T-cell (primary cell): ENCODE measurements around the gene NPW. TPM values are rescaled to one million over a fixed set of nuclear protein-coding genes. Genes with fewer than 3 reads are reported as not detected.

Source experiments
- ATAC-seq, 4 experiments: fragments of 200-7000 bp in 3 of 4; fragments of 150-1000 bp in 1 of 4; cut with Tn5 transposase; replicated peaks in 1 of 4; 1 replicate in 3 of 4; 2 replicates in 1 of 4; pipeline ENCODE4 v1.10.0; 2021; ENCODE audit warnings: moderate library complexity in 3 of 4, mild to moderate bottlenecking in 2 of 4, moderate number of reproducible peaks in 1 of 4
- CTCF ChIA-PET, 2 donors: fragments of 300-600 bp; sonication (Branson Sonifier 250); formaldehyde crosslinking; loops; one replicate each; lab custom pipeline; 2022; ENCODE audit warnings: antibody characterized with exemption in 2 of 2; lab: Charles Lee
- POLR2A ChIA-PET, 2 donors: fragments of 300-600 bp; sonication (Branson Sonifier 250); formaldehyde crosslinking; loops; one replicate each; lab custom pipeline; 2022; ENCODE audit warnings: antibody characterized with exemption in 2 of 2; lab: Charles Lee
- DNase-seq, 35 experiments: peaks; one replicate each; pipeline versions ENCODE4 v3.0.0 to v3.0.0-alpha.2; 2013 to 2023
- H3K27ac ChIP-seq: one replicate; pipeline ENCODE4 v1.5.1; 2013; ENCODE audit warnings: low read length
- H3K27me3 ChIP-seq, 2 experiments: replicated peaks in 1 of 2; 1 replicate in 1 of 2; 2 replicates in 1 of 2; pipeline versions ENCODE4 v1.6.1 to v1.7.0; 2013; ENCODE audit warnings: low read length in 1 of 2, mixed read lengths in 1 of 2; ENCODE audit not compliant: control insufficient read depth in 2 of 2, insufficient read depth in 2 of 2; ENCODE audit errors: extremely low read depth in 1 of 2
- H3K36me3 ChIP-seq, 2 donors: 1 replicate in 1 of 2; 2 replicates in 1 of 2; pipeline versions ENCODE4 v1.6.1 to v1.7.0; 2013; ENCODE audit warnings: low read length in 1 of 2; ENCODE audit not compliant: control insufficient read depth in 2 of 2, insufficient read depth in 1 of 2; ENCODE audit errors: extremely low read depth in 1 of 2
- H3K4me1 ChIP-seq, 2 experiments: 1 replicate in 1 of 2; 2 replicates in 1 of 2; pipeline versions ENCODE4 v1.6.1 to v1.7.0; 2013; ENCODE audit warnings: low read length in 2 of 2, mixed read lengths in 1 of 2; ENCODE audit not compliant: insufficient read depth in 2 of 2, control insufficient read depth in 1 of 2; ENCODE audit errors: extremely low read depth in 1 of 2
- H3K4me3 ChIP-seq, 2 donors: 1 replicate in 1 of 2; 2 replicates in 1 of 2; pipeline versions ENCODE4 v1.5.1 to v1.7.0; 2013; ENCODE audit warnings: mild to moderate bottlenecking in 2 of 2, low read length in 1 of 2, moderate library complexity in 1 of 2; ENCODE audit not compliant: control insufficient read depth in 1 of 2; ENCODE audit errors: extremely low read depth in 1 of 2
- H3K9me3 ChIP-seq: 2 replicates; pipeline ENCODE4 v1.7.0; 2013
- H3K27ac Mint-ChIP-seq, 2 donors: one replicate each; pipeline ENCODE4 v1.8.0; 2020 to 2021; ENCODE audit warnings: mild to moderate bottlenecking in 2 of 2, mixed read lengths in 2 of 2
- H3K27me3 Mint-ChIP-seq, 2 donors: one replicate each; pipeline ENCODE4 v1.8.0; 2021 to 2022; ENCODE audit warnings: mixed read lengths in 2 of 2
- H3K36me3 Mint-ChIP-seq: one replicate; pipeline ENCODE4 v1.8.0; 2021; ENCODE audit warnings: mixed read lengths
- H3K4me1 Mint-ChIP-seq, 3 donors: one replicate each; pipeline ENCODE4 v1.8.0; 2020 to 2022; ENCODE audit warnings: mixed read lengths in 3 of 3, mild to moderate bottlenecking in 1 of 3
- H3K4me3 Mint-ChIP-seq, 3 donors: one replicate each; pipeline ENCODE4 v1.8.0; 2020 to 2022; ENCODE audit warnings: mild to moderate bottlenecking in 3 of 3, mixed read lengths in 3 of 3, moderate library complexity in 3 of 3
- H3K9me3 Mint-ChIP-seq, 3 donors: one replicate each; pipeline ENCODE4 v1.8.0; 2020 to 2022; ENCODE audit warnings: mixed read lengths in 3 of 3
- WGBS: methylation state at CpG from one replicate; pipeline ENCODE4 v1.1.5; 2013; ENCODE audit warnings: missing lambda C conversion rate; ENCODE audit not compliant: insufficient coverage; 5-methylcytosine and 5-hydroxymethylcytosine counted together
- total RNA-seq, 35 experiments: library from RNA in 6 of 35; stranded (reverse) in 6 of 35; fragments of 120-200 nt in 1 of 35; gene quantifications; one replicate each; pipeline versions ENCODE4 v1.2.1 to v1.2.4 and lab custom pipeline; 2013 to 2026

Gene NPW
- total RNA-seq, 5 donors from 2014 or later (not counting 1 experiment from before 2014, with no cell fraction given): 0.43 to 0.44 TPM; not detected in 3

DNA sequence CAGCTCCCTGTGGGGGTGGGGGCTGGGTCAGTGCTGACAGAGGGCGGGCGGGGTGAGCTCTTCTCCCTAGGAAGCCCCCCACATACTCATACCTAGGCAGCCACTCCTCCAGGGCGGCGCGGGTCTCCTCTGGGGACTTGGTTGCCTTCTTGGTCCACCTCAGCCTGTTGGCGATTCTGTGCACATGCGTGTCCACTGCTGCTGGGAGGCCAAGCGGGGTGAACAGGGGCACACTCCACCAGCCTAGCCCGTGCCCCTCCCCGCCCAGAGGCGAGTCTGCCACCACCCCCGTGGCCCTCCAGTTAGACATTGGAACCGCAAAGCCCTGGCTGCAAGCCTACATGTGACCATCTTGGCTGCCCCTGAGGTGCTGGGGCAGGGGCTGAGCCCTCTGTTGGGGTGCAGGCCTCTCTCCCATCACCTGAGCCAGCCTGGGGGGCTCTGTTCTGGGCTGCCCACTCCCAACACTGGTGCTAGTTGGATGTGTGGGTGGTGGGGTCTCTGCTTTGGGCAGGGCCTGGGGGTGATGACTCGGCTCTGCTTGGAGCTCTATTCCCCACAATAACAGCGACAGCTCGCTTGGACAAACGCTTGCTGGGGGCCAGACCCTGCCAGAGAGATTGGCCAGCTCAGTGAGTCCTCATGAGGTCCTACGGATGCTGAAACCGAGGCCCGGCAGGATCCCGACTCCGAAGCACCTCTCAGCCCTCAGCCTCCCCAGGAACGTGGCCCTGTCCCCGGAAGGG is 20.6 kb downstream of the NPW start:
- CTCF ChIA-PET: interaction anchor here in 1 of 2 donors (0.5 kb wide), 1 partner anchor 491 kb away, joined by 4 read pairs; the partner anchor contains the start of gene CEMP1
- ATAC-seq (no peak), DNase-seq (no peak)
- no peaks in the 10 kb centered on the region for H3K9me3 Mint-ChIP-seq
- no peak overlapping the region for H3K4me3 Mint-ChIP-seq
- 92% methylated on average over 19 of the region's 24 CpGs for WGBS
- POLR2A ChIA-PET: no interaction called here
- H3K27me3 ChIP-seq: no peaks in the 10 kb centered on the region
- H3K27ac Mint-ChIP-seq: no peak overlapping the region
- H3K4me3 ChIP-seq: no peak overlapping the region
- H3K27me3 Mint-ChIP-seq: no peaks in the 10 kb centered on the region
- H3K4me1 Mint-ChIP-seq: no peaks in the 10 kb centered on the region
- H3K36me3 Mint-ChIP-seq: no peaks in the 10 kb centered on the region
- peaks cover 0 to 3% of the 10 kb centered on the region in 2 experiments for H3K4me1 ChIP-seq
- peaks cover 0 to 2% of the 10 kb centered on the region in 2 donors for H3K36me3 ChIP-seq
- H3K27ac ChIP-seq: no peak overlapping the region
- H3K9me3 ChIP-seq: no peaks in the 10 kb centered on the region

DNA sequence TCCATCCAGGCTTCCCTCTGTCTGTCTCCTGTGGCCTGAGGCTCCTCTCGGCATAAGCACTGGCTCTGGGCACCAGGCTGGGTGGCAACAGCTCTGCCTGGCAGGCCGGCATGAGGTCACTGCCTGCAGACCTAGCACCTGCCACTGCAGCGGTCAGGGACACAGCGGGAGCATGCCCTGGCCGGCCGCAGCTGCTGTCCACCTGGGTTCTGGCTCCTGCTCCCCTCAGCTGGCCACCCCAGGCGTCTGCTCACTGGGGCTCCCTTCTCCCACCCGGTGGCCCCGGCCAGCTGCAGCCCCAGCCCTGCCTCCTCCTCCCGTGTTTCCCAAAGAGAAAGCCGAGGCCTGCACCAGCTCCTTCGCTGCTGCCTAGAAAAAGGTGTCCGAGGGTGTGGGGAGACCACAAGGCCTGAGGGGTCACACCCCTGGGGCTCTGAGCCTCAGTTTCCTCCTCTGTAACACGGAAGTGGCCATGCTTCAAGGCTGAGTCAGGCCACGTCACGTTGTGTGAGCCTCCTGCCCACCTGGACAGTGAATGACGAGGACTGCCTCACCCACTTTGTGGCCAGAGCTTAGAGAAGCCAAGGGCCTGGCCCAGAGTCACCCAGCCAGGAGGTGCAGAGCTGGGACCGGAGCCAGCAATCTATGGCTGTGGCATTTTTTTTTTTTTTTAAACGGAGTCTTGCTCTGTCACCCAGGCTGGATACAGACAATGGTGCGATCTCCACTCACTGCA is 21.4 kb downstream of the NPW start:
- H3K27me3 ChIP-seq: no peaks in the 10 kb centered on the region
- Mint-ChIP-seq H3K4me3 (no peak overlapping the region), H3K9me3 (no peaks in the 10 kb centered on the region), H3K27ac (no peak overlapping the region), H3K27me3 (no peaks in the 10 kb centered on the region), H3K4me1 (peaks cover 0 to 1% (median 0%) of the 10 kb centered on the region in 3 donors), H3K36me3 (no peaks in the 10 kb centered on the region)
- H3K4me1 ChIP-seq: peaks cover 0 to 3% of the 10 kb centered on the region in 2 experiments
- WGBS: 93% methylated on average over 20 of the region's 20 CpGs
- no peaks in the 10 kb centered on the region for H3K9me3 ChIP-seq
- H3K36me3 ChIP-seq: peaks cover 0 to 2% of the 10 kb centered on the region in 2 donors
- no peak for ATAC-seq
- CTCF ChIA-PET: no interaction called here
- POLR2A ChIA-PET: no interaction called here
- no peak overlapping the region for H3K4me3 ChIP-seq
- no peak overlapping the region for H3K27ac ChIP-seq
- no peak for DNase-seq

DNA sequence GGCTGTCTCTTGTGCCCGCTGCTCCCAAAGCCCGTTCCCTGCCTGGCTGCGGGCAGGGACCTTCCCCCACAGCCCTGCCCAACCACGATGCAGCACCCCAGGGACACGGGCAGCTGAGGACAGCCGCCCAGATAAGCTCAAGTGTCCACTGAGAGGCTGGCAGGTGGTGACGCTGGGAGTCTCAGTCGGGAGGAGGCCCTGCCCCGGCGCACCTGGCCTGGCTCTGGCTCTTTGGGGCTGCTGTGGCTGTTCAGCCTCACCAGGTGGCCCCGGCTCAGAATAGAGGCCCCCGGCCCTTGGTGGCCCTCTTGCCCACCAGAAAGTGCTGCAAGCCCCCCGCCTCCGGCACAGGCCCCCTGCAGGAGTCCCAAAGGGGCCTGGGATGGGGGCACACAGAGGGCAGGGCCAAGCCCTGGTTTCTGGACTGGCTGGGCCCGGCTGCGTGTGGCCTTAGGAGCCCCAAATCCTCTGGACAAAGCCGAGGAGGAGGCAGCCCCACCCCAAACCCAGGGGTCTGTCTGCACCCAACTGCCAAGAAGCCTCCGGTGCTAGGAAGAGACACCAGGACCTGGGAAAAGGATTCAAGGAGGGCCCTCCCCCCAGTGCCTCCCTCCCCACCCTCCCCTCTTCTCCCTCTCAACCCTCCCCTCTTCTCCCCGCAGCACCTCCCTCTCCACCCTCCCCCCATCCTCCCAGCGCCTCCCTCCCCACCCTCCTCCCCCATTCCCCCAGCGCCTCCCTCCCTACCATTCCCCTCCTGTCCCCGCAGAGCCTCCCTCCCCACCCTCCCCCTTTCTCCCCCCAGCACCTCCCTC is 22.8 kb downstream of the NPW start:
- ATAC-seq (no peak), DNase-seq (no peak)
- H3K4me3 ChIP-seq: no peak overlapping the region
- WGBS: 91% methylated on average over 13 of the region's 22 CpGs
- no peak overlapping the region for H3K27ac ChIP-seq
- Mint-ChIP-seq H3K36me3 (no peaks in the 10 kb centered on the region), H3K27ac (no peak overlapping the region), H3K27me3 (no peaks in the 10 kb centered on the region), H3K4me1 (peaks cover 8 to 13% (median 8%) of the 10 kb centered on the region in 3 donors), H3K4me3 (no peak overlapping the region), H3K9me3 (no peaks in the 10 kb centered on the region)
- no peaks in the 10 kb centered on the region for H3K9me3 ChIP-seq
- peaks cover 0 to 2% of the 10 kb centered on the region in 2 donors for H3K36me3 ChIP-seq
- ChIA-PET POLR2A (no interaction called here), CTCF (no interaction called here)
- H3K27me3 ChIP-seq: no peaks in the 10 kb centered on the region
- peaks cover 6 to 15% of the 10 kb centered on the region in 2 experiments for H3K4me1 ChIP-seq

DNA sequence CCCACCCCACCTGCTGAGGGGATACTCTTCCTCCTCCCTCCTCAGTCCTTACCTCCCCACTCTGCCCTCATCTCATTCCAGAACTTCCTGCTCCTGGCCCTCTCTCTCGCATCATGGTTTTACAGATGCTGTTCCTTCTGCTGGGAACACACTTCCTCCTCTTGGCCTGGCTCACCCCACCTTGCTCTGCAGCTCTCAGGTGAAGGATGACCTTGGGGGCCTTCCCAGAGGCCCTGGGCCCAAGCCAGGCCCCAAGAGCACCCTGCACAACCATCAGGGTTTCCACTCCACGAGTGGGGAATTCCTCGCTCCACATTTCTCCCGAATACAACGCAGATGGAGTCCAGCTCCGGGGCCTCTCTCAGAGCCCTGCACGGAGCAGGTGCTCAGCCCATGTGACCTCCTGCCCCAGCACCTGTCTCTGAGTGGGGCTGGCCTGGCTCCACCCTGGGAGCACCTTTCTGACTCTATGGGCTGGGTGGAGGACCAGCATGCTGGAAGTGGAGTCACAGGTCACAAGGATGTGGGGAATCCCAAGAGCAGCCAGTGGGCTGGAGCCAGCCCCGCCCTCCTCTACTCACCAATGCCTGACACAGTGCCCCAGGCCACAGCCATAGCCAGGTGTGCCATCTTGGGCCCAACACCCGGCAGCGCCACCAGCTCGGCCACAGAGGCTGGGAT is 23.5 kb downstream of the NPW start:
- H3K9me3 Mint-ChIP-seq: no peaks in the 10 kb centered on the region
- peaks cover 0 to 2% of the 10 kb centered on the region in 2 donors for H3K36me3 ChIP-seq
- peaks cover 6 to 17% of the 10 kb centered on the region in 2 experiments for H3K4me1 ChIP-seq
- no peak overlapping the region for H3K27ac ChIP-seq
- H3K36me3 Mint-ChIP-seq: no peaks in the 10 kb centered on the region
- ChIA-PET CTCF (no interaction called here), POLR2A (no interaction called here)
- DNase-seq: no peak
- H3K27me3 Mint-ChIP-seq: no peaks in the 10 kb centered on the region
- no peak for ATAC-seq
- H3K9me3 ChIP-seq: no peaks in the 10 kb centered on the region
- H3K4me3 Mint-ChIP-seq: no peak overlapping the region
- no peak overlapping the region for H3K27ac Mint-ChIP-seq
- H3K4me1 Mint-ChIP-seq: peaks cover 8 to 15% (median 9%) of the 10 kb centered on the region in 3 donors
- H3K4me3 ChIP-seq: no peak overlapping the region
- H3K27me3 ChIP-seq: no peaks in the 10 kb centered on the region
- 96% methylated on average over 10 of the region's 11 CpGs for WGBS

DNA sequence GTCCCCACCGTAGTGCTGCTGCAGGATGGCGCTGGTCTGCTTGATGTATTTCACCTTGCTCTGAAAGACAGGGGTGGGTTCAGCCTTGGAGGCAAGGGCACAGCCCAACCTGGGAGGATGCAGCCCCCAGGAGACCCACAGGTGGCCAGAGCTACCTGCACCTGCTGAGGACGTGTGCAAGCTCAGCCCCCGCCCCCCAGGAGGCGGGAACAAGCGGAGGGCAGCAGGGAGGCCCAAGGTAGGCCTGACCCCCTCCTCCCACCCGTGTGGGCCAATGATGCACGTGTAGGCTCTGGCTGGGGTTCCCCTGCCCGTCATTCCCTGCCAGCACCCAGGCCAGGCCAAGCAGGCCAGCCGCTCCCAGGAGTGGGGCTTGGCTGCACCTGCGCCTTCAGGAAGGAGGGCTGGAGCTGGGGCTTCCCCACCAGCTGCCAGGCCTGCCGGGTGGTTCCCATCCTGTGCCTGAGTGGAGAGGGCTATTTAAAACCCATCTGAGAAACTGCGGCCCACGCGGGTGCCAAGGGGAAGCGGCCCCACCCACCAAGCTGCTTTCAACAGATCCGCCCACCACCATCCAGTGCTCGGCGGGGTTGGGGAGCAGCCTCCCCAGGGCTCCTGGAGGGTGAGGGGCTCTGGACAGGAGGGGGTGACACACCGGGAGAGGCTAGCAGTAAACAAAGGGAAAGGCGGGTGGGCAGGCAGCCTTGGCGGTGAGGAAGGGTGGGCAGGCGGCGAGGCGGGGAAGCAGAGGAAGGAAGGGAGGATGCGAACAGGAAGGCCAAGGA is 24.3 kb downstream of the NPW start:
- no peaks in the 10 kb centered on the region for H3K27me3 Mint-ChIP-seq
- Histone ChIP-seq H3K4me1 (peaks cover 11 to 24% of the 10 kb centered on the region in 2 experiments), H3K4me3 (no peak overlapping the region), H3K27ac (no peak overlapping the region), H3K36me3 (peaks cover 0 to 2% of the 10 kb centered on the region in 2 donors), H3K27me3 (no peaks in the 10 kb centered on the region), H3K9me3 (no peaks in the 10 kb centered on the region)
- H3K4me1 Mint-ChIP-seq: peaks cover 11 to 22% (median 16%) of the 10 kb centered on the region in 3 donors
- H3K9me3 Mint-ChIP-seq: no peaks in the 10 kb centered on the region
- DNase-seq: no peak
- POLR2A ChIA-PET: no interaction called here
- no peak for ATAC-seq
- 86% methylated on average over 15 of the region's 26 CpGs for WGBS
- H3K36me3 Mint-ChIP-seq: no peaks in the 10 kb centered on the region
- no peak overlapping the region for H3K4me3 Mint-ChIP-seq
- CTCF ChIA-PET: no interaction called here
- H3K27ac Mint-ChIP-seq: no peak overlapping the region
